AG09319 (cell line): ENCODE results near the gene TEX29.

Source experiments
- DNase-seq: peaks from one replicate; pipeline ENCODE4 v3.0.0-alpha.2; 2010; ENCODE audit warnings: low read depth; ENCODE audit errors: extremely low read depth
- TF ChIP-seq, protein P1 (sequence below): IDR thresholded peaks from 2 replicates; pipeline ENCODE4 v1.5.1; 2011; ENCODE audit warnings: low read depth, mild to moderate bottlenecking, inconsistent platforms, low read length, moderate library complexity

TEX29 gene

GRCh38 chr13:111384441-111385182, 64.2 kb downstream of the TEX29 start:
- DNase-seq: no peak
- TF ChIP-seq, protein P1, sequence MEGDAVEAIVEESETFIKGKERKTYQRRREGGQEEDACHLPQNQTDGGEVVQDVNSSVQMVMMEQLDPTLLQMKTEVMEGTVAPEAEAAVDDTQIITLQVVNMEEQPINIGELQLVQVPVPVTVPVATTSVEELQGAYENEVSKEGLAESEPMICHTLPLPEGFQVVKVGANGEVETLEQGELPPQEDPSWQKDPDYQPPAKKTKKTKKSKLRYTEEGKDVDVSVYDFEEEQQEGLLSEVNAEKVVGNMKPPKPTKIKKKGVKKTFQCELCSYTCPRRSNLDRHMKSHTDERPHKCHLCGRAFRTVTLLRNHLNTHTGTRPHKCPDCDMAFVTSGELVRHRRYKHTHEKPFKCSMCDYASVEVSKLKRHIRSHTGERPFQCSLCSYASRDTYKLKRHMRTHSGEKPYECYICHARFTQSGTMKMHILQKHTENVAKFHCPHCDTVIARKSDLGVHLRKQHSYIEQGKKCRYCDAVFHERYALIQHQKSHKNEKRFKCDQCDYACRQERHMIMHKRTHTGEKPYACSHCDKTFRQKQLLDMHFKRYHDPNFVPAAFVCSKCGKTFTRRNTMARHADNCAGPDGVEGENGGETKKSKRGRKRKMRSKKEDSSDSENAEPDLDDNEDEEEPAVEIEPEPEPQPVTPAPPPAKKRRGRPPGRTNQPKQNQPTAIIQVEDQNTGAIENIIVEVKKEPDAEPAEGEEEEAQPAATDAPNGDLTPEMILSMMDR: no peak

DNA sequence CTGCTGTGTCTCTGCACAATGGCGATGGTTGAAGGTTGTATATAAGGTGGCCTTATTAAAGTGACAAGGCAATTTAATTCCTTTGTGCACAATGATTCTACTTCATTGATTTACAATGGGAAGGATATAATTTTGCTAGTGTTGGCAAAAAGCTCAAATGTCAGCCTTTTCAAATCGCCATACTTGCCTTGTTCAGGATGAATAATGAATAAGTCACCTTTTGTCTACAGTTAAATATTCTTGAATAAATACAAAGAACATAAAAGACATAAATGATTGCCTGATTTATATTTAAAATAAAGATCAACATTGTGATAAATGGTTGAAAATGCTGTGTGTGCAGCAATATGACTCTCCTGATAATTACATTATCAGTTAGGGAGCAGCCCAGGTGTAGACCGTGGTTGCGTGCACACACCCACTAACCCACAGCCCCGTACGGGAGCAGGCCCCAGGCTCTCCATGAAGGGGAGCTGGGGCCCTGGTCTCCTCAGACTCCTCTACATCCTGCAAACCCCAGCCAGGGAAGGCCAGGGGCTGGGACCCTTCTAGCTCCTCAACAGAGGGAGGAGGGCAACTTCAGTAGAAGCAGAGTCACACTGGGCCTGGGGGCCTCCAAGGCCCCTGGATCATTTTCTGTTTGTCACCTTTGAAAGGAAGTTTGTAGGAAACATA, 64.9 kb downstream of the TEX29 start:
- no peak for DNase-seq
- TF ChIP-seq, protein P1: no peak

DNA sequence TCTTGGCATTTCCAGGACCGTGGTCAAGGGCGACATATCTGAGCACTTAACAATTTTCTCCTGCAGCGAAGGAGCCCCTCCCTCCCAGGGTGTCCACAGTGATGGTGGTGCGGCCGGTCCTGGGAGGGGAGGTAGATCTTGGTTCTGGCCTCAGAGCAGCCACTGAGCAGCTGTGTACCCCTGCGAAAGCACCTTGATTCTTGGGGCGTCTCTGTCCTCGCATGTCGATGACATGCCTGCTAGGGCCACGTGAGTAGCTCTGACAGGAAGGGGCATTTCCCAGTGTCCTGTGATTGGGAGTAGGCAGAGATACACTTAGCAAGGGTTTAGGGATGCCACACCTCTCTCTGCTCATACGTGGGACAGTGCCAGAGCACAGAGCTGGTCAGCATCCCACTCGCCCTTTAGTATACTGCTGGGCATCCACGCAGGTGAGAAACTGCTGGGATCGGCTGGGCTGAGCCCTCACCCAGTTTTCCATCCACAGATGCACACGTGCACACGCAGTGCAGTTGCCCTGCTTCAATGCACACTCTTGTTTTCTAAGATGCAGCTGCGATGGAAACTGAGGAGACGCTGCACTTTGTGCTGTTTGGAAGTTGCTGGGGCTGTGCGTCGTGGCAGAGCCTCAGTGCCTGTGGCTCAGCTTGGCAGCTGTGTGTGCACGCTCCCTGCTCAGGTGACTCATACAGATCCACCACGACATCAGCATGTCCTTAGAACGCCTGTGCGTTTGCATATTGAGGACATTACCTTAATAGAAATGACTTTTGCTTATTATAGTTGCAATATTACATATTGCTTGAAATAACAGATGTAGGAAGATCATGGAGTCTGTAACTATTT, 66.8 kb downstream of the TEX29 start:
- TF ChIP-seq, protein P1: no peak
- DNase-seq: no peak

DNA sequence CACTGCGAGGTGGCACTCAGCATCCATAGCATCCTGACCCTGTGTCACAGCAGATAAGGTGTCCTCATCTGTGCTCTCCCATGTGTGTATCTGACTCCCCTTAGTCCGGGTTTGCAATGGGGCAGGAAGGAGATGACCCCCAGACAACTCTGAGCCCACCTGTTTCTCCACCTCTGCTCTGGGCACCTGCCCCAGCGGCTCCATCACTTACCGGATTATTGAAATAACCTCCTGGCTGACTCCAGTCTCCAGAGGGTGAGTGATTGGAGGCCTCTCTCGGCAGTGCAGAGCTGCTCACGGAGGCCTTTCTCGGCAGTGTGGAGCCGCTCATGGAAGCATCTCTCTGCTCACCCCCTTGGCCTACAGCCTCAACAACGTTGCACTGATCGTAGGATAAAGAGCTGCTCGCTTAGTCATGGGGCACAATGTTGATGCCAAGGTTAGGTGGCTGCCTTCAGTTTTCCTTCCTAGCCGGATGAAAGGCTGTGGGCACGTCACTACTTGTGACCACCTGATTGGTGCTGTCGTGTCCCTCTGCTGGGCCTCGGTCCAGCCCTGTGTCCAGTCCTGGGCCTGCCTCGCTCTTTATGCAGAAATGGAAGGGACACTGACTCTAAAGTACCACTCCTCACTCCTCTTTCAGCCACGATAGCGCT, 67.6 kb downstream of the TEX29 start:
- TF ChIP-seq, protein P1: no peak
- DNase-seq: no peak

DNA sequence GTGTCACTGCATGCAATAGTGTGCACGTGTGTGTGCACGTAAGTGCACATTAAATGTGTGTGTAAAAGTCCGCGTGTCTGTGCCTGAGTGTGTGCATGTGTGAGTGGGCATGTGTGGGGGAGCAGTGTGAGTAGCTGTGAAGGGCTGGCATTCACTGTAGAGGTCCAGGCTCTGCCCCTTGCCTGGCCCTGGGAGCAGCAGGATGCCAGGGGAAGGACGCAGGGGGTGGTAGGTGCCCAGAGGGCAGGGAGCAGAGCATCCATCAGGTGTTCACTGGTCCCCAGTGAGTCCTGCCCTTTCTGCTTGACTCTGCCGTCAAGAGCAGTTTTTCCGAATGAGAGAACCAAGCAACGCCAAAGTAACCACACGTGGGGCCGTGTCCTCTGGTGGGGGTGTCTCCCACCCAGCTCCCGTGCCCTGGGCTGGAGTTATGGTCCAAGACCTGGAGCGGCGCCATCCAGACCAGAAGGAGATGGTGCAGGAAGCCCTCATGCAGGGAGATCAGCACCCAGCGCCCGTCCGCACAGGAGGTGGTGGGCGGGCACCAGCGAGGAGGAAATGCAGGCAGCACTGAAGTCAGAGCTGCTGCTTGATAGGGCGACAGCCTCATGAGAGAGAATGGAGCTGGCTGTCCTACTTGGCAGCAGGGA, 68.5 kb downstream of the TEX29 start:
- TF ChIP-seq, protein P1: no peak
- no peak for DNase-seq

- DNase-seq: no peak
- TF ChIP-seq, protein P1: no peak
These were observed 69.4 kb downstream of the TEX29 start for GRCh38 chr13:111389621-111390521.
